Ammon's horn (tissue), 1 donor: ENCODE data around the gene MAVS.
A peak's percentile ranks its signal among the peaks of the same experiment; 100 is the strongest.

ENCODE experiments used
- DNase-seq: peaks from one replicate; pipeline ENCODE4 v3.0.0-alpha.2; 2016; ENCODE audit warnings: low spot score

The MAVS gene

GRCh38 chr20:3846740-3847428 is at the start of gene MAVS:
MAVS (plus strand) TSS chr20:3846834; CDS start chr20:3854625, 7,791 bp downstream.
- peak; percentile 94 for DNase-seq

GRCh38 chr20:3797226-3797545 is 49.4 kb upstream of the MAVS start:
- DNase-seq = no peak

- DNase-seq = no peak
Observed at GRCh38 chr20:3797592-3798372, 48.9 kb upstream of the MAVS start.

GRCh38 chr20:3798373-3798768 is 48.3 kb upstream of the MAVS start:
- no peak for DNase-seq

GRCh38 chr20:3798908-3799248 is 47.8 kb upstream of the MAVS start:
- DNase-seq = no peak

- no peak for DNase-seq
Observed at GRCh38 chr20:3800256-3800877, 46.3 kb upstream of the MAVS start.

- DNase-seq = no peak
Observed at GRCh38 chr20:3800878-3801260, 45.8 kb upstream of the MAVS start.

- DNase-seq = no peak
Observed at GRCh38 chr20:3801299-3801698, 45.3 kb upstream of the MAVS start.

GRCh38 chr20:3801846-3802245 is 44.8 kb upstream of the MAVS start:
- no peak for DNase-seq

GRCh38 chr20:3802524-3803239 is 44.0 kb upstream of the MAVS start:
- no peak for DNase-seq

GRCh38 chr20:3803289-3803688 is 43.3 kb upstream of the MAVS start:
- DNase-seq = no peak

GRCh38 chr20:3803854-3804253 is 42.8 kb upstream of the MAVS start:
- no peak for DNase-seq

GRCh38 chr20:3804254-3804751 is 42.3 kb upstream of the MAVS start:
- no peak for DNase-seq

GRCh38 chr20:3804781-3805180 is 41.9 kb upstream of the MAVS start:
- DNase-seq = no peak

GRCh38 chr20:3808544-3808943 is 38.1 kb upstream of the MAVS start:
- no peak for DNase-seq

GRCh38 chr20:3811467-3812258 is 35.0 kb upstream of the MAVS start:
- peak; percentile 96 for DNase-seq

- DNase-seq = no peak
Observed at GRCh38 chr20:3812259-3812681, 34.4 kb upstream of the MAVS start.

- no peak for DNase-seq
Observed at GRCh38 chr20:3812975-3813847, 33.4 kb upstream of the MAVS start.

GRCh38 chr20:3813848-3814581 is 32.6 kb upstream of the MAVS start:
- DNase-seq = no peak

GRCh38 chr20:3814928-3815495 is 31.6 kb upstream of the MAVS start:
- DNase-seq = no peak
